GM10266 (cell line): ENCODE results near the gene LPP.
A peak's percentile ranks its signal among the peaks of the same experiment; 100 is the strongest.

Experiments used
- DNase-seq: peaks from one replicate; pipeline ENCODE4 v3.0.0; 2012; ENCODE audit errors: extremely low spot score
- CTCF ChIP-seq: IDR thresholded peaks from 2 replicates; pipeline ENCODE4 v1.5.1; 2012; ENCODE audit warnings: mild to moderate bottlenecking, low read depth; ENCODE audit not compliant: control insufficient read depth, insufficient read depth; ENCODE audit errors: missing control alignments

Gene LPP

GRCh38 chr3:188304501-188304900 is 150.5 kb downstream of the LPP start:
- TF ChIP-seq CTCF = no peak
- DNase-seq = no peak

GRCh38 chr3:188305220-188305619 is 151.3 kb downstream of the LPP start:
- no peak for TF ChIP-seq CTCF
- no peak for DNase-seq

GRCh38 chr3:188306435-188307005 is 152.6 kb downstream of the LPP start:
- TF ChIP-seq CTCF = no peak
- no peak for DNase-seq

GRCh38 chr3:188309437-188310269 is 155.7 kb downstream of the LPP start:
- TF ChIP-seq CTCF = no peak
- DNase-seq = peak; percentile 63

- no peak for TF ChIP-seq CTCF
- DNase-seq = no peak
Measured at GRCh38 chr3:188310270-188310710, 156.3 kb downstream of the LPP start.

- DNase-seq = no peak
- no peak for TF ChIP-seq CTCF
Measured at GRCh38 chr3:188315553-188315952, 161.6 kb downstream of the LPP start.
